GM18867 (cell line): ENCODE data around the gene TM7SF3.
"Not testable (repeated sequence)": the region's sequence is repeated elsewhere in the genome, so short reads cannot be mapped to it uniquely, and the experiment has no call there.

Experiments used
- ATAC-seq: cut with Tn5 transposase; IDR thresholded peaks from one replicate; pipeline ENCODE4 v1.9.1; 2021; ENCODE audit warnings: mild to moderate bottlenecking, moderate library complexity; ENCODE audit not compliant: unreplicated experiment

Gene TM7SF3, protein sequence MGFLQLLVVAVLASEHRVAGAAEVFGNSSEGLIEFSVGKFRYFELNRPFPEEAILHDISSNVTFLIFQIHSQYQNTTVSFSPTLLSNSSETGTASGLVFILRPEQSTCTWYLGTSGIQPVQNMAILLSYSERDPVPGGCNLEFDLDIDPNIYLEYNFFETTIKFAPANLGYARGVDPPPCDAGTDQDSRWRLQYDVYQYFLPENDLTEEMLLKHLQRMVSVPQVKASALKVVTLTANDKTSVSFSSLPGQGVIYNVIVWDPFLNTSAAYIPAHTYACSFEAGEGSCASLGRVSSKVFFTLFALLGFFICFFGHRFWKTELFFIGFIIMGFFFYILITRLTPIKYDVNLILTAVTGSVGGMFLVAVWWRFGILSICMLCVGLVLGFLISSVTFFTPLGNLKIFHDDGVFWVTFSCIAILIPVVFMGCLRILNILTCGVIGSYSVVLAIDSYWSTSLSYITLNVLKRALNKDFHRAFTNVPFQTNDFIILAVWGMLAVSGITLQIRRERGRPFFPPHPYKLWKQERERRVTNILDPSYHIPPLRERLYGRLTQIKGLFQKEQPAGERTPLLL

DNA sequence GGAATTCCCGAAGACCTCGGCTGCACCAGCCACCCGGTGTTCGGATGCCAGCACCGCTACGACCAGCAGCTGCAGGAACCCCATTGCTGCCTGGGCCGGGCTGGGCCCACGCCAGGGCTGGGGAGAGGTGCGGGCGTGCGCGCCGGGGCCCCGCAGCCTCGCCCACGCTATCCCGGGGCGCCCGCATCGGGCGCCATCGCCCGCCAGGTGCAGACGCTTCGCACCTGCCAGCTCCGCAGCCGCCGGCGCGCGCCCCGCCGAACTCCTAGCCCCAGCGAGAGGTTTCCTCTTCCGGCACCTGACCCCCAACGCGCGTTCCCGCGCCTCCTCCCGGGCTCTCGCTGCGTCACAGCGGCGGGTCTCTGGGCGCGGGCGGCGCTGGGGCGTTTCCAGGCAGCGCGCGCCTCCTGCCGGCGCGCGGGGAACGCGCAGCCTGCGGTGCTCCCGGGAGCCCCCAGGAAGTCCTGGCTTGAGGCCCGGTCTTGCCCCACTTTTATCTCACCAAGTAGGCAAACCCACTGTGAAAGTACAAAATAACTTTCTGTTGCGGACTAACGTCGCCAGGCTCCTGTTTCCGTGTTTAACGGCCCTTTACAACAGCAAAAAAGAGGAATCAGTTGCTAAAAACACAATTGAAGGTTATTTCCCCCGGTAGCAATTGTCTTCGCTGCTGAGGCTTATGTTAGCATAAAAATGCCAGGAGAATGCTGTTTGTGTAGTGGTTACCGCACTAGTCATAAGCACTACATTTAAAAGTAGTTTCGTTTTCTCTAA, at the start of gene TM7SF3:
Gene TM7SF3 (minus strand): TSS at position 300 of the 774 bp plus-strand sequence. CDS start 216 bp downstream, at position 84.
- ATAC-seq, result peak; percentile 85

GRCh38 chr12:27063250-27063851, 49.2 kb upstream of the TM7SF3 start:
- ATAC-seq, result no peak

DNA sequence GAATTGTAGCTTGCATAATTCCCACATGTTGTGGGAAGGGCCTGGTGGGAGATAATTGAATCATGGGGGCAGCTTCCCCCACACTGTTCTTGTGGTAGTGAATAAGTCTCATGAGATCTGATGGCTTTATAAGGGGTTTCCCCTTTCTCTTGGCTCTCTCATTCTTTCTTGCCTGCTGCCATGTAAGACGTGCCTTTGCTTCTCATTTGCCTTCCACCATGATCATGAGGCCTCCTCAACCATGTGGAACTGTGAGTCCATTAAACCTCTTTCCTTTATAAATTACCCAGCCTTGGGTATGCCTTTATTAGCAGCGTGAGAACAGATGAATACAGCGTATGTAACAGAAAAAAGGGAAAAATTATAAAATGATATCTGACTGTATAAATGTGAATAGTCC, 47.1 kb upstream of the TM7SF3 start:
- ATAC-seq, result no peak

GRCh38 chr12:27060740-27061139, 46.6 kb upstream of the TM7SF3 start:
- no peak for ATAC-seq

GRCh38 chr12:27057543-27057942, 43.4 kb upstream of the TM7SF3 start:
- ATAC-seq, result no peak

DNA sequence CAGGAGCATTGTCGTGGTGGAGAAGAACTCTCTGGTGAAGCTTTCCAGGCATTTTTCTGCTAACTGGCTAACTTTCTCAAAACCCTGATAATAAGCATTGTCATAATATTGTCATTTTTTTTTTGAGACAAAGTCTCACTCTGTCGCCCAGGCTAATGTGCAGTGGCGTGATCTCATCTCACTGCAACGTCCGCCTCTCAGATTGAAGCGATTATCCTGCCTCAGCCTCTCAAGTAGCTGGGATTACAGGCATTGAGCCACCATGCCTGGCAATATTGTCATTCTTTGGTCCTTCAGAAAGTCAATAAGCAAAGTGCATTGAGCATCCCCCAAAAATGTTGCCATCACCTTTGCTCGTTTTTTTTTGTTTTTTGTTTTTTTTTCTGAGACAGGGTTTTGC, 41.8 kb upstream of the TM7SF3 start:
- no peak for ATAC-seq

- no peak for ATAC-seq
These were observed 38.6 kb upstream of the TM7SF3 start for GRCh38 chr12:27052742-27053141.

DNA sequence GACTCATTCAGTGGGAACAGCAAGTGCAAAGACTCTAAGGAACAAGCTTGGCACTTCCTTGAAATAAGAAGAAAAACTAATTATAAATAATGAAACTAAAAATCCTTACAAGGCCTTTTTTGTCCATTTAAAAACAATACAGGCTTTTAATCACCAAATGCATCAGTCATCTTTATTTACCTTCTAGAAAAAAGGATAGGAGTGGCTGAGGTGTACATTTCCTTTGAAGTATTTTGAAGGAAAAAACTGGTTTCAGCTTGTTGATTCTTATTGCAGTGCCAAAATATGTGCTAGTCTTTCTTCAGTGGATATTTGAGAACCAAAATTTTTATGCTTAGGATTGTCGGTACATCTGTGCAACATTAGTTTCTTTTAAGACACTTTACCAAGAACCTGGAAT, 38.0 kb upstream of the TM7SF3 start:
- no peak for ATAC-seq

DNA sequence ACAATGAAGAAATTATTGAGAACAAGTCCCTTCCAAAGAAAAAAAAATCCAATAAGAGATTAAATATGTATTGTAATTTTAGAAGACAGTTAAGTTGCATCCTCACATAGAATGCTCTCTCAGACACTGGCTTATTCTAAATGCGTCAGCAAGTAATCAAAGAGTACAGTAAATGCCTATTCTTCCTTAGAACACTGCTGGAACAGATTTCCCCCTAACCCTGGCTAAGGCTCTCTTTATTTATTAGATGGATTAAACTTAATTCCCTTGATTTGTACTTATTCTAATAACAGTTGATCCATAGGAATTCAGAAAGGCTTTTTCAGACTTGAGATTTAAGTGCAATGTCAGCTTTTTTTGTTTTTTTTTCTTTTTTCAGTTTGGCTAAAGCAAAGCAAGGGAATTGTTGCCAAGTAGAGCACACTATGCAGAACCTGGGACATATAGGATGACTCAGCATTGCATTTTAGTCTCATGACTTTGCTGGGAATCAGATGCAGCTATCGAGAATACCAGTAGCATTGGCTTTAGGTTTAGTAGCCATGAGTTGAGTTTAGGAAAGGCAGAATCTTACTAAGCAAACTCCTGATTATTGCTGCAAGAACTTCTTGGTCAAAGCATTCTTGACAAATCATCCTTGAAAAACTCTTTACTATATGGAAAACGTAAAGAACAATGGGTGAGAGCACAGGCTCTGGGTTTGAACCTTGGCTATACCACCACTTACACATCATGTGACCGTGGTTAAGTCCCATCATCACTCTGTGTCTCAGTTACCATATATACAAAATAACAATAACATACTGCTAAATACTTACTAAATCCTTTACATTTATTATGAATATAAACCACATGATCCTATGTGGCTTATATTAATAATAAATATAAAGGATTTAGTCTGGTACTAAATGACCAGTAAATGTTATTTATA, 34.9 kb upstream of the TM7SF3 start:
- ATAC-seq, result no peak

- not testable (repeated sequence) for ATAC-seq
These were observed 27.8 kb upstream of the TM7SF3 start for GRCh38 chr12:27042018-27042417.

- not testable (repeated sequence) for ATAC-seq
These were observed 26.5 kb upstream of the TM7SF3 start for GRCh38 chr12:27040637-27041036.

- ATAC-seq, result no peak
These were observed 20.6 kb upstream of the TM7SF3 start for GRCh38 chr12:27034607-27035293.

- no peak for ATAC-seq
These were observed 18.5 kb upstream of the TM7SF3 start for GRCh38 chr12:27032679-27033078.

- no peak for ATAC-seq
These were observed 17.3 kb upstream of the TM7SF3 start for GRCh38 chr12:27031531-27031930.

DNA sequence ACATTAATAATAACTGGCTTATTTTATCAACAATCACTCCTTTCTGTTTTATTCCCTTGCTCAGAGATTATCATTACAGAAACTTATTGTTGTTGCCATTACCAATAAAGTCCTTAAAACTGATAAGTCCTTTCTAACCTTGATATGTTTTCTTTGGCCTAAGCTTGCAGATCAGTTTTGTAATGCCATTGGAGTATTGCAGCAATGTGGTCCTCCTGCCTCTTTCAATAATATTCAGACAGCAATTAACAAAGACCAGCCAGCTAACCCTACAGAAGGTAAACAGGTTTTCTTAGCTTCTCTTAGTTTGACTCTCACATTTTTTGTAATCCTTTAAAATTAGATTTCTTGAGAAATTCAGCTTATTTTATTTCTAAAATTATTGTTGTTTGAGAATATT, 12.1 kb upstream of the TM7SF3 start:
- ATAC-seq, result no peak

DNA sequence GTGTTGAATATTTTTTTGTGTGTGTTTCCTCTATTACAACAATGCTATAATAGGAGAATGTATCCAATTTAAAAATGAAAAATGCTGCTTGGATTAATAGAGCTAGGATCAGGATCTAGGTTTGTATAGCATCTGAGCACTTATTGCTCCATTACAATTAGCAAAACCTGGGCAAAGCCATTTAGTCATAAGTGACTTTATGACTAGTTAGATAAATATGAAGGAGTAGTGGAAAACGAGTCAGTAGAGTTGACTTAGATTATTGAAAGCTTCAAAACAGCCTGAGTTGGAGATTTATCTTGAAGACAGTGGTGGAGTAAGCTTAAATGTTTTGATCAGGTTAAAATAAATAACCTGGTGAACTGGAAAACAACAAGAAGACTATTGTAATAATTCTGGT, 10.9 kb upstream of the TM7SF3 start:
- ATAC-seq, result no peak

GRCh38 chr12:27024291-27024690, 10.1 kb upstream of the TM7SF3 start:
- ATAC-seq, result no peak

- no peak for ATAC-seq
These were observed 6.6 kb upstream of the TM7SF3 start for GRCh38 chr12:27020761-27021160.

GRCh38 chr12:27018037-27018436, 3.9 kb upstream of the TM7SF3 start:
- no peak for ATAC-seq
